Fibroblast of lung (primary cell): Measurements from ENCODE around the gene PLA1A. TPM values are rescaled to one million over a fixed set of nuclear protein-coding genes. Genes with fewer than 3 reads are reported as not detected.

Source experiments
- DNase-seq, 2 donors: peaks; one replicate each; pipeline versions ENCODE4 v3.0.0 to v3.0.0-alpha.2; 2010; ENCODE audit warnings: low read depth in 2 of 2
- H2AFZ ChIP-seq: 2 replicates; pipeline ENCODE4 v1.5.1; 2012; ENCODE audit warnings: low read length, control low read depth, inconsistent platforms
- H3K27ac ChIP-seq: 2 replicates; pipeline ENCODE4 v1.5.1; 2011; ENCODE audit warnings: low read length, control low read depth; ENCODE audit not compliant: insufficient read depth
- H3K27me3 ChIP-seq: 2 replicates; pipeline ENCODE4 v1.5.1; 2011; ENCODE audit warnings: mild to moderate bottlenecking, low read length; ENCODE audit not compliant: control insufficient read depth, insufficient read depth
- H3K36me3 ChIP-seq: 2 replicates; pipeline ENCODE4 v1.5.1; 2011; ENCODE audit warnings: low read length; ENCODE audit not compliant: control insufficient read depth, insufficient read depth
- H3K4me1 ChIP-seq: 2 replicates; pipeline ENCODE4 v1.5.1; 2011; ENCODE audit warnings: low read length; ENCODE audit not compliant: control insufficient read depth, insufficient read depth; ENCODE audit errors: extremely low read depth
- H3K4me2 ChIP-seq: 2 replicates; pipeline ENCODE4 v1.5.1; 2011; ENCODE audit warnings: low read length, control low read depth; ENCODE audit not compliant: insufficient read depth; ENCODE audit errors: extremely low read depth
- H3K4me3 ChIP-seq, 4 experiments: fragments of 200-600 bp in 1 of 4; sonication (generic) in 1 of 4; replicated peaks in 1 of 4; 2 replicates each; pipeline ENCODE4 v1.5.1; 2011 to 2016; ENCODE audit warnings: low read length in 4 of 4, low read depth in 3 of 4, mild to moderate bottlenecking in 3 of 4, control low read depth in 2 of 4, inconsistent platforms in 1 of 4, mixed read lengths in 1 of 4; ENCODE audit not compliant: insufficient read depth in 1 of 4; ENCODE audit errors: control extremely low read depth in 1 of 4
- H3K79me2 ChIP-seq: 2 replicates; pipeline ENCODE4 v1.5.1; 2012; ENCODE audit warnings: mild to moderate bottlenecking, low read length, inconsistent platforms; ENCODE audit not compliant: control insufficient read depth, insufficient read depth
- H3K9ac ChIP-seq: 2 replicates; pipeline ENCODE4 v1.5.1; 2011; ENCODE audit warnings: mild to moderate bottlenecking, low read length, control low read depth; ENCODE audit not compliant: insufficient read depth
- H3K9me3 ChIP-seq: 2 replicates; pipeline ENCODE4 v1.5.1; 2012; ENCODE audit warnings: low read depth, low read length; ENCODE audit not compliant: control insufficient read depth, insufficient read depth
- H4K20me1 ChIP-seq: 2 replicates; pipeline ENCODE4 v1.5.1; 2011; ENCODE audit warnings: low read length; ENCODE audit not compliant: control insufficient read depth, insufficient read depth; ENCODE audit errors: extremely low read depth
- EZH2 ChIP-seq: IDR thresholded peaks from 2 replicates; pipeline ENCODE4 v1.5.1; 2012; ENCODE audit warnings: low read length, control low read depth, mild to moderate bottlenecking; ENCODE audit errors: missing control alignments
- polyA plus RNA-seq, 2 donors: library from polyadenylated mRNA; depleted of rRNA in 1 of 2; stranded (reverse) in 1 of 2; unstranded in 1 of 2; fragments of >200 nt; gene quantifications; 2 replicates each; pipeline ENCODE4 v1.2.1, GENCODE V29; 2011 to 2012; ENCODE audit warnings: missing spikeins in 1 of 2
- total RNA-seq: library from RNA; depleted of rRNA; stranded (reverse); fragments of >200 nt; gene quantifications from 2 replicates; pipeline ENCODE4 v1.2.1, GENCODE V29; 2014
- TF ChIP-seq, protein P1 (sequence below), 2 donors: IDR thresholded peaks in 1 of 2; conservative IDR thresholded peaks in 1 of 2; 1 replicate in 1 of 2; 2 replicates in 1 of 2; pipeline ENCODE4 v1.5.1; 2011 to 2012; ENCODE audit warnings: low read length in 2 of 2, control low read depth in 1 of 2, inconsistent platforms in 1 of 2, low read depth in 1 of 2, mild to moderate bottlenecking in 1 of 2

The PLA1A gene
- total and polyA plus RNA-seq, 2 donors (not counting 1 experiment from before 2014, with no cell fraction given): under 0.01 TPM; not detected in 1

DNA sequence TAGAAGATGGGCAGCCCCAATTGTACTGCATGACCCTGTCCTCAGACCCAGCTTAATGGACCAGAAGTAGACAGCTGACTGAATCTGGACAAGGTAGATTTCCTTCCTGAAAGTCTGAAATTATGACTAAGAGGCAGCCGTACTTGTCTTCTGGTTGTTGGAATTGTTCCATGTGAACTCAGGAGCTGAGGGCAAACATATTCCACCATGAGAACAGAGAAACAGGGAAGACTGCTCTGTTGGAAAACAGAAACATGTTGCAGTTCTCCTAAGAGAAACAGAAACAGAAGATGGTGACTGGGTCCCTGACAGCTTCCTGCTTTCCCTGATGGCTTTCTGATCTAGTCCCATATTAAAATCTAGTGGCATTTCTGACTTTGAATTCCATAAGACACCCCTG, 38.6 kb downstream of the PLA1A start:
- no peaks in the 10 kb centered on the region for H3K79me2 ChIP-seq
- no peaks in the 10 kb centered on the region for H4K20me1 ChIP-seq
- peak; percentile 28 to 39 for DNase-seq
- no peaks in the 10 kb centered on the region for H3K9me3 ChIP-seq
- H3K4me1 ChIP-seq: peaks cover 16% of the 10 kb centered on the region
- peak overlapping the region; percentile 41 for H2AFZ ChIP-seq
- H3K4me2 ChIP-seq: peak overlapping the region; percentile 38
- H3K36me3 ChIP-seq: no peaks in the 10 kb centered on the region
- no peak overlapping the region for H3K27ac ChIP-seq
- no peaks in the 10 kb centered on the region for H3K27me3 ChIP-seq
- H3K4me3 ChIP-seq: no peak overlapping the region
- no peak overlapping the region for H3K9ac ChIP-seq
- TF ChIP-seq EZH2: no peak
- TF ChIP-seq, protein P1, sequence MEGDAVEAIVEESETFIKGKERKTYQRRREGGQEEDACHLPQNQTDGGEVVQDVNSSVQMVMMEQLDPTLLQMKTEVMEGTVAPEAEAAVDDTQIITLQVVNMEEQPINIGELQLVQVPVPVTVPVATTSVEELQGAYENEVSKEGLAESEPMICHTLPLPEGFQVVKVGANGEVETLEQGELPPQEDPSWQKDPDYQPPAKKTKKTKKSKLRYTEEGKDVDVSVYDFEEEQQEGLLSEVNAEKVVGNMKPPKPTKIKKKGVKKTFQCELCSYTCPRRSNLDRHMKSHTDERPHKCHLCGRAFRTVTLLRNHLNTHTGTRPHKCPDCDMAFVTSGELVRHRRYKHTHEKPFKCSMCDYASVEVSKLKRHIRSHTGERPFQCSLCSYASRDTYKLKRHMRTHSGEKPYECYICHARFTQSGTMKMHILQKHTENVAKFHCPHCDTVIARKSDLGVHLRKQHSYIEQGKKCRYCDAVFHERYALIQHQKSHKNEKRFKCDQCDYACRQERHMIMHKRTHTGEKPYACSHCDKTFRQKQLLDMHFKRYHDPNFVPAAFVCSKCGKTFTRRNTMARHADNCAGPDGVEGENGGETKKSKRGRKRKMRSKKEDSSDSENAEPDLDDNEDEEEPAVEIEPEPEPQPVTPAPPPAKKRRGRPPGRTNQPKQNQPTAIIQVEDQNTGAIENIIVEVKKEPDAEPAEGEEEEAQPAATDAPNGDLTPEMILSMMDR (conservative IDR thresholded peaks at IDR 0.05 in 1 of 2, IDR thresholded peaks at IDR 0.05 in 1 of 2; ENCODE audit: low read depth in 1 of 2, low read length in 2 of 2): no peak

DNA sequence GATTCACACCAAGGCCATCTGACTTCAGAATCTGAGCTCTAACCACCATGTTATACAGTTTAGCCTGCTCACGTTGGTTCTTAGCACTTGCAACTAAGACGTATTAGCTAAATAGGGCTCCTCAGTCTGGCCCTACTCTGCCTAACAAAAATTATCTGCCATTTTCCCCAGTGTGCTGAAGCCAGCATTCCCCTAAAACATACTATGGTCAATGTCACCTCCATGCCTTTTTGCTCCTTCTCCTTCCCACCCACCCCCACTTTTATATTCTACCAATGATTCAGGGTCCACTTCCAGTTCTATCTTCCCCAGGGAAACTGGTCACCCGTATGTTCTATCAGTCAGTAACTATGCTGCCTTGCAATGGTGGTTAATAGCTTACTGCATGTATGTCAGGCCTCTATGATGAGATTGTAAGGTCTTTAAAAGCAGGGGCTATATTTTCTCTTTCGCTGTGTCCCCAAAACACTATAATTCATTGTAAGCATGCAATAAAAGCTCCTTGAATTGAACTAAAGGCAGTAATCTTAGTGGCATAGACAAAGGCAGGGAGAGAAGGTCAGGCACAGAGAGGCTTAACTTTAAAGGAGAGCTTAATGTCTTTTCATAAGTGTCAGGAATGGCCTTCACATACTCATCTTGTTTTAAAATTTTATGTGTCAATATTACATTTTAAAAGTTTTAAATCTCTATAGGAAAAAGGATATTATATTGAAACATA, 39.4 kb downstream of the PLA1A start:
- no peaks in the 10 kb centered on the region for H3K36me3 ChIP-seq
- peaks cover 16% of the 10 kb centered on the region for H3K4me1 ChIP-seq
- no peak overlapping the region for H2AFZ ChIP-seq
- H3K27ac ChIP-seq: peak overlapping the region; percentile 90
- no peaks in the 10 kb centered on the region for H4K20me1 ChIP-seq
- H3K4me3 ChIP-seq: no peak overlapping the region
- H3K9me3 ChIP-seq: no peaks in the 10 kb centered on the region
- no peaks in the 10 kb centered on the region for H3K27me3 ChIP-seq
- H3K79me2 ChIP-seq: no peaks in the 10 kb centered on the region
- no peak overlapping the region for H3K4me2 ChIP-seq
- DNase-seq: no peak
- TF ChIP-seq, protein P1 (conservative IDR thresholded peaks at IDR 0.05 in 1 of 2, IDR thresholded peaks at IDR 0.05 in 1 of 2; ENCODE audit: low read depth in 1 of 2, low read length in 2 of 2): no peak
- no peak for TF ChIP-seq EZH2
- H3K9ac ChIP-seq: no peak overlapping the region

DNA sequence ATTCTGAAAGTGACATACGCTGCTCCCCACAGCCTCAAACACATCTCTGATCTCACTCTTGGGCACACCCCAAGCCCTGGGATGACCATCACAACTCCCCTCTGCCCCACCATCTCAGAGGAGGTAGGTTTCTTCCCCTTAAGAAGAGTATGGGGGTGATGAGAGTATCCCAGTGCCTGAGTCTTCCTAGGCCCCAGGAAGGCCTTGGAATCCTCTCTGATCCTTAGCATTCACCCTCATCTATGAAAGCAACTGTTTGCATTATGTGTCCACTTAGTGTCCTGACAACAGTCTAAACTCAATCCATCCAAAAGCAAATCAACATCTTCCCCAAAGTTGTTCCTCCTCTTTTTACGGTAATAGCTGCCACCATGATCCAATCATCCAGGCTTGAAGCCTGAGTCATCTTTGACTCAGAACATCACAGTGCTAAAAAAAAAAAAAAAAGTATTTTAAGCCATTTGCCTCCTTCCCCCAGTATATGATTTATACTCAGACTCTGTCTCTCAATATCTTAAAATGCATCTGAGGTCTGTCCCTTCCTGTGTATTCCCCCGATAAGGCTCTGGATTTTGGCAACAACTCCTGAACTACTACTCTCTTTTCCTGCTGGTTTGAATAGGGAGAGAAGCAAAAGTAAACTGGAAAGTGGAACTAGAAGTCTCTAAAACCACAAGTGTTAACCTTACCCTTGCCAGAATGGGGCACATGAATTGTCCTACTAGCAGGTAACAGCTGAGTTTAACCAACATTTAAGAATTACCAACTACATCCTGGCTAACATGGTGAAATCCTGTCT, 40.2 kb downstream of the PLA1A start:
- peak; percentile 84 to 94 for DNase-seq
- Histone ChIP-seq H3K79me2 (no peaks in the 10 kb centered on the region), H4K20me1 (no peaks in the 10 kb centered on the region), H3K4me1 (peaks cover 18% of the 10 kb centered on the region), H2AFZ (peak overlapping the region; percentile 51), H3K27me3 (no peaks in the 10 kb centered on the region), H3K9ac (no peak overlapping the region), H3K27ac (peak overlapping the region; percentile 90), H3K4me3 (no peak overlapping the region), H3K4me2 (peak overlapping the region; percentile 49), H3K9me3 (no peaks in the 10 kb centered on the region), H3K36me3 (no peaks in the 10 kb centered on the region)
- TF ChIP-seq, protein P1 (conservative IDR thresholded peaks at IDR 0.05 in 1 of 2, IDR thresholded peaks at IDR 0.05 in 1 of 2; ENCODE audit: low read depth in 1 of 2, low read length in 2 of 2): no peak
- TF ChIP-seq EZH2: no peak
